ENCODE measurements around the gene BPGM.
A peak's percentile ranks its signal among the peaks of the same experiment; 100 is the strongest.

The BPGM gene

GRCh38 chr7:134630893-134631292, 15.8 kb upstream of the BPGM start:
- TF ChIP-seq CTCF (conservative IDR thresholded peaks at IDR 0.05; ENCODE audit: low read length) (no peak), EZH2phosphoT487 (IDR thresholded peaks at IDR 0.05; ENCODE audit: borderline replicate concordance) (no peak)
- Histone ChIP-seq H3K27me3 (ENCODE audit: insufficient read depth, low read length, poor library complexity, severe bottlenecking) (no peaks in the 10 kb centered on the region), H3K4me2 (ENCODE audit: low read depth, low read length, poor library complexity, severe bottlenecking) (no peak overlapping the region), H3K9me3 (ENCODE audit: insufficient read depth, low read depth, low read length) (no peaks in the 10 kb centered on the region), H4K20me1 (ENCODE audit: insufficient read depth, low read length, poor library complexity, severe bottlenecking) (no peaks in the 10 kb centered on the region), H3K9ac (ENCODE audit: low read depth, low read length, poor library complexity, severe bottlenecking) (no peak overlapping the region), H3F3A (ENCODE audit: low read depth) (no peaks in the 10 kb centered on the region), H3K79me2 (ENCODE audit: insufficient read depth, low read length) (no peaks in the 10 kb centered on the region), H3K4me3 (ENCODE audit: low read length, poor library complexity, severe bottlenecking) (no peak overlapping the region), H3K36me3 (ENCODE audit: insufficient read depth, low read length) (no peaks in the 10 kb centered on the region), H3K4me1 (ENCODE audit: insufficient read depth, low read length, poor library complexity, severe bottlenecking) (no peaks in the 10 kb centered on the region), H2AFZ (ENCODE audit: low read length) (no peak overlapping the region), H3K9me2 (replicated peaks; ENCODE audit: low read depth, low read length) (no peaks in the 10 kb centered on the region)

- no peak overlapping the region for H3K4me2 ChIP-seq (ENCODE audit: low read depth, low read length, poor library complexity, severe bottlenecking)
- H3K9me3 ChIP-seq (ENCODE audit: insufficient read depth, low read depth, low read length) = no peaks in the 10 kb centered on the region
- H3K4me1 ChIP-seq (ENCODE audit: insufficient read depth, low read length, poor library complexity, severe bottlenecking) = no peaks in the 10 kb centered on the region
- no peak overlapping the region for H3K4me3 ChIP-seq (ENCODE audit: low read length, poor library complexity, severe bottlenecking)
- H3K36me3 ChIP-seq (ENCODE audit: insufficient read depth, low read length) = no peaks in the 10 kb centered on the region
- H3K9me2 ChIP-seq (replicated peaks; ENCODE audit: low read depth, low read length) = no peaks in the 10 kb centered on the region
- H3F3A ChIP-seq (ENCODE audit: low read depth) = no peaks in the 10 kb centered on the region
- no peaks in the 10 kb centered on the region for H4K20me1 ChIP-seq (ENCODE audit: insufficient read depth, low read length, poor library complexity, severe bottlenecking)
- no peaks in the 10 kb centered on the region for H3K27me3 ChIP-seq (ENCODE audit: insufficient read depth, low read length, poor library complexity, severe bottlenecking)
- no peak overlapping the region for H2AFZ ChIP-seq (ENCODE audit: low read length)
- H3K9ac ChIP-seq (ENCODE audit: low read depth, low read length, poor library complexity, severe bottlenecking) = no peak overlapping the region
- H3K79me2 ChIP-seq (ENCODE audit: insufficient read depth, low read length) = no peaks in the 10 kb centered on the region
- no peak for TF ChIP-seq EZH2phosphoT487 (IDR thresholded peaks at IDR 0.05; ENCODE audit: borderline replicate concordance)
Measured at GRCh38 chr7:134632052-134632451, 14.6 kb upstream of the BPGM start.

GRCh38 chr7:134632937-134633540, 13.6 kb upstream of the BPGM start:
- H3K9ac ChIP-seq (ENCODE audit: low read depth, low read length, poor library complexity, severe bottlenecking) = no peak overlapping the region
- H3K79me2 ChIP-seq (ENCODE audit: insufficient read depth, low read length) = no peaks in the 10 kb centered on the region
- H3K4me2 ChIP-seq (ENCODE audit: low read depth, low read length, poor library complexity, severe bottlenecking) = no peak overlapping the region
- H3K36me3 ChIP-seq (ENCODE audit: insufficient read depth, low read length) = no peaks in the 10 kb centered on the region
- no peaks in the 10 kb centered on the region for H4K20me1 ChIP-seq (ENCODE audit: insufficient read depth, low read length, poor library complexity, severe bottlenecking)
- no peaks in the 10 kb centered on the region for H3K9me3 ChIP-seq (ENCODE audit: insufficient read depth, low read depth, low read length)
- H3F3A ChIP-seq (ENCODE audit: low read depth) = no peaks in the 10 kb centered on the region
- TF ChIP-seq EZH2phosphoT487 (IDR thresholded peaks at IDR 0.05; ENCODE audit: borderline replicate concordance) (no peak), CTCF (conservative IDR thresholded peaks at IDR 0.05; ENCODE audit: low read length) (peak; percentile 79)
- H2AFZ ChIP-seq (ENCODE audit: low read length) = no peak overlapping the region
- no peaks in the 10 kb centered on the region for H3K27me3 ChIP-seq (ENCODE audit: insufficient read depth, low read length, poor library complexity, severe bottlenecking)
- H3K9me2 ChIP-seq (replicated peaks; ENCODE audit: low read depth, low read length) = no peaks in the 10 kb centered on the region
- H3K4me3 ChIP-seq (ENCODE audit: low read length, poor library complexity, severe bottlenecking) = no peak overlapping the region
- H3K4me1 ChIP-seq (ENCODE audit: insufficient read depth, low read length, poor library complexity, severe bottlenecking) = no peaks in the 10 kb centered on the region

GRCh38 chr7:134636008-134636449, 10.6 kb upstream of the BPGM start:
- H3K36me3 ChIP-seq (ENCODE audit: insufficient read depth, low read length) = no peaks in the 10 kb centered on the region
- no peak for TF ChIP-seq CTCF (conservative IDR thresholded peaks at IDR 0.05; ENCODE audit: low read length)
- no peak overlapping the region for H3K9ac ChIP-seq (ENCODE audit: low read depth, low read length, poor library complexity, severe bottlenecking)
- no peak overlapping the region for H3K4me2 ChIP-seq (ENCODE audit: low read depth, low read length, poor library complexity, severe bottlenecking)
- no peaks in the 10 kb centered on the region for H3K9me2 ChIP-seq (replicated peaks; ENCODE audit: low read depth, low read length)
- H3K79me2 ChIP-seq (ENCODE audit: insufficient read depth, low read length) = no peaks in the 10 kb centered on the region
- peaks cover 3% of the 10 kb centered on the region for H3K27me3 ChIP-seq (ENCODE audit: insufficient read depth, low read length, poor library complexity, severe bottlenecking)
- no peak overlapping the region for H3K4me3 ChIP-seq (ENCODE audit: low read length, poor library complexity, severe bottlenecking)
- no peaks in the 10 kb centered on the region for H3F3A ChIP-seq (ENCODE audit: low read depth)
- H3K9me3 ChIP-seq (ENCODE audit: insufficient read depth, low read depth, low read length) = no peaks in the 10 kb centered on the region
- 0 out of 2 replicates have a peak overlapping the region, but pooled peaks have one; percentile 8 for H2AFZ ChIP-seq (ENCODE audit: low read length)
- no peaks in the 10 kb centered on the region for H3K4me1 ChIP-seq (ENCODE audit: insufficient read depth, low read length, poor library complexity, severe bottlenecking)
- no peaks in the 10 kb centered on the region for H4K20me1 ChIP-seq (ENCODE audit: insufficient read depth, low read length, poor library complexity, severe bottlenecking)

Measured in Loucy (cell line).